Measurements from ENCODE around the gene CRADD. TPM values are rescaled to one million over a fixed set of nuclear protein-coding genes. Genes with fewer than 3 reads are reported as not detected.

The CRADD gene
- total and polyA plus RNA-seq, 4 donors, result 6.3 to 28.9 (median 16.6) TPM

DNA sequence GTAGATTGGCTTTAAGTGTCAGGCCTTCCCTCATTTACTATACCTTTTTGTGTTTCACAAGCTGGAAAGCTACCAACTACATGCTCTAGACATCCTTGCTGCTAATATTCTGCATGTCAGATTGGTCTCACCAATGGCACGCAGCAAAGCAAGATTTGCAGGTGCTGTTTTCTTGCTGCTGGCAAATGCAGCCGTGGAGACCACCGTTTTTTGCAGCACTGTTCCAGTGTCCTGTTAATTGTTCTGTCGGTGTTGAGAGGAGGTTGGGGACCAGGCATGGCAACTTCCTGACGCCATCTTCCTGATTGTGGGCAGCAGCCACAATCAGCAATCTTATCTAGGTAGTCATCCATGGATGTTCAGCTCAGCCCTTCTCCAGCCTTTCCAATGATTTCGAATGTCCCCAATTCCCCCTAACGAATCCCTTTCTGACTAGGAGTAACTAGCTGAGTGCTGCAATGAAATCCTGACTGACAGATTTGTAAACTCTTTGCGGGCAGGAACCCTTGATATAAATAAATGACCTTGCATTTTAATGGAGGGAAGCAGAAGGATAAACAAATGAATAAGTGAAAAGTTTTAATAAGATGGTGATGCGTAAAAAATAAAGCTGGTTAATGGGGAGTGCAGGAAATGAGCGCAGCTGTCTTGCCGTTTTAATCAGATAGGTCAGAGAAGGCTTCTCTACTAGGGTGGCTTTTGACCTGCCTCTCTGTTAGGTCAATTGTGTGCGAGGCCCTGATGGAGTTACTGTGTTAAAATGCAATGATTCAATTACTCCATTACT lies 574 bp upstream of the CRADD start:
- Histone ChIP-seq H3K36me3 (ENCODE audit: control insufficient read depth in 4 of 4, insufficient read depth in 4 of 4, low read length in 4 of 4) (peaks cover 0 to 3% (median 0%) of the 10 kb centered on the region in 4 donors), H3K4me1 (ENCODE audit: control insufficient read depth in 5 of 5, insufficient read depth in 5 of 5, low read length in 5 of 5) (peaks cover 0 to 9% (median 3%) of the 10 kb centered on the region in 5 donors), H3K4me3 (peak overlapping the region; percentile 62), H3K9me3 (ENCODE audit: control insufficient read depth in 4 of 4, insufficient read depth in 3 of 4, low read length in 3 of 4) (no peaks in the 10 kb centered on the region), H3K9ac (ENCODE audit: insufficient read depth in 1 of 2, low read length in 2 of 2) (peak overlapping the region in 1 of 2 donors; percentile 93), H3K27ac (ENCODE audit: low read depth in 1 of 2, low read length in 1 of 2) (peak overlapping the region; percentile 90 to 98), H3K27me3 (ENCODE audit: control insufficient read depth in 3 of 3, insufficient read depth in 3 of 3, low read length in 2 of 3) (no peaks in the 10 kb centered on the region)
- peak; percentile 4 for ATAC-seq (ENCODE audit: insufficient read depth, low FRiP score)
- DNase-seq, result no peak
- TF ChIP-seq, protein P1, sequence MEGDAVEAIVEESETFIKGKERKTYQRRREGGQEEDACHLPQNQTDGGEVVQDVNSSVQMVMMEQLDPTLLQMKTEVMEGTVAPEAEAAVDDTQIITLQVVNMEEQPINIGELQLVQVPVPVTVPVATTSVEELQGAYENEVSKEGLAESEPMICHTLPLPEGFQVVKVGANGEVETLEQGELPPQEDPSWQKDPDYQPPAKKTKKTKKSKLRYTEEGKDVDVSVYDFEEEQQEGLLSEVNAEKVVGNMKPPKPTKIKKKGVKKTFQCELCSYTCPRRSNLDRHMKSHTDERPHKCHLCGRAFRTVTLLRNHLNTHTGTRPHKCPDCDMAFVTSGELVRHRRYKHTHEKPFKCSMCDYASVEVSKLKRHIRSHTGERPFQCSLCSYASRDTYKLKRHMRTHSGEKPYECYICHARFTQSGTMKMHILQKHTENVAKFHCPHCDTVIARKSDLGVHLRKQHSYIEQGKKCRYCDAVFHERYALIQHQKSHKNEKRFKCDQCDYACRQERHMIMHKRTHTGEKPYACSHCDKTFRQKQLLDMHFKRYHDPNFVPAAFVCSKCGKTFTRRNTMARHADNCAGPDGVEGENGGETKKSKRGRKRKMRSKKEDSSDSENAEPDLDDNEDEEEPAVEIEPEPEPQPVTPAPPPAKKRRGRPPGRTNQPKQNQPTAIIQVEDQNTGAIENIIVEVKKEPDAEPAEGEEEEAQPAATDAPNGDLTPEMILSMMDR (IDR thresholded peaks at IDR 0.05; ENCODE audit: control extremely low read depth, extremely low read depth), result no peak
- 49 to 50% methylated on average over 12 of the region's 12 CpGs for WGBS, 2 donors

DNA sequence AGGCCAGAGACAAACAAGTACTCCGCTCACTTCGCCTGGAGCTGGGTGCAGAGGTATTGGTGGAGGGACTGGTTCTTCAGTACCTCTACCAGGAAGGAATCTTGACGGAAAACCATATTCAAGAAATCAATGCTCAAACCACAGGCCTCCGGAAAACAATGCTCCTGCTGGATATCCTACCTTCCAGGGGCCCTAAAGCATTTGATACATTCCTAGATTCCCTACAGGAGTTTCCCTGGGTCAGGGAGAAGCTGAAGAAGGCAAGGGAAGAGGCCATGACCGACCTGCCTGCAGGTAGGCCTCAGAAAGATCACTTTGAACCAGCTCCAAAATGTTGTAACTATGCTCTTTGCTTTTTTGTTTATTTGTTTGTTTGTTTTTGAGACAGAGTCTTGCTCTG lies 1.6 kb downstream of the CRADD start:
- no peak overlapping the region for H3K9ac ChIP-seq (ENCODE audit: insufficient read depth in 1 of 2, low read length in 2 of 2)
- peaks cover 0 to 2% (median 0%) of the 10 kb centered on the region in 4 donors for H3K9me3 ChIP-seq (ENCODE audit: control insufficient read depth in 4 of 4, insufficient read depth in 3 of 4, low read length in 3 of 4)
- ATAC-seq (ENCODE audit: insufficient read depth, low FRiP score), result no peak
- peak overlapping the region in 1 of 2 donors; percentile 62 for H3K27ac ChIP-seq (ENCODE audit: low read depth in 1 of 2, low read length in 1 of 2)
- no peak overlapping the region for H3K4me3 ChIP-seq
- peaks cover 0 to 3% (median 0%) of the 10 kb centered on the region in 4 donors for H3K36me3 ChIP-seq (ENCODE audit: control insufficient read depth in 4 of 4, insufficient read depth in 4 of 4, low read length in 4 of 4)
- H3K27me3 ChIP-seq (ENCODE audit: control insufficient read depth in 3 of 3, insufficient read depth in 3 of 3, low read length in 2 of 3), result no peaks in the 10 kb centered on the region
- TF ChIP-seq, protein P1 (IDR thresholded peaks at IDR 0.05; ENCODE audit: control extremely low read depth, extremely low read depth), result no peak
- WGBS, 2 donors, result 97 to 99% methylated on average over 5 of the region's 5 CpGs
- DNase-seq, result no peak
- peaks cover 3 to 10% (median 6%) of the 10 kb centered on the region in 5 donors for H3K4me1 ChIP-seq (ENCODE audit: control insufficient read depth in 5 of 5, insufficient read depth in 5 of 5, low read length in 5 of 5)

GRCh38 chr12:93679308-93679925 lies 2.2 kb downstream of the CRADD start:
- TF ChIP-seq, protein P1 (IDR thresholded peaks at IDR 0.05; ENCODE audit: control extremely low read depth, extremely low read depth), result no peak
- H3K9ac ChIP-seq (ENCODE audit: insufficient read depth in 1 of 2, low read length in 2 of 2), result no peak overlapping the region
- H3K36me3 ChIP-seq (ENCODE audit: control insufficient read depth in 4 of 4, insufficient read depth in 4 of 4, low read length in 4 of 4), result peaks cover 0 to 3% (median 0%) of the 10 kb centered on the region in 4 donors
- peaks cover 3 to 10% (median 9%) of the 10 kb centered on the region in 5 donors for H3K4me1 ChIP-seq (ENCODE audit: control insufficient read depth in 5 of 5, insufficient read depth in 5 of 5, low read length in 5 of 5)
- 89 to 94% methylated on average over 8 of the region's 8 CpGs for WGBS, 2 donors
- H3K4me3 ChIP-seq, result no peak overlapping the region
- DNase-seq, result no peak
- H3K27me3 ChIP-seq (ENCODE audit: control insufficient read depth in 3 of 3, insufficient read depth in 3 of 3, low read length in 2 of 3), result no peaks in the 10 kb centered on the region
- peaks cover 0 to 2% (median 0%) of the 10 kb centered on the region in 4 donors for H3K9me3 ChIP-seq (ENCODE audit: control insufficient read depth in 4 of 4, insufficient read depth in 3 of 4, low read length in 3 of 4)
- H3K27ac ChIP-seq (ENCODE audit: low read depth in 1 of 2, low read length in 1 of 2), result peak overlapping the region in 1 of 2 donors; percentile 62
- ATAC-seq (ENCODE audit: insufficient read depth, low FRiP score), result no peak

Data from lung (tissue), 12 donors.